Endothelial cell of umbilical vein (primary cell): ENCODE results near the gene SCP2. TPM values are rescaled to one million over a fixed set of nuclear protein-coding genes. Genes with fewer than 3 reads are reported as not detected.

ENCODE experiments used
- BruUV-seq: library from RNA; stranded (reverse); fragments of 400-500 nt; replicated peaks from 2 replicates; lab custom pipeline; 2021; lab: Mats Ljungman, UMichigan
- CTCF ChIA-PET: fragments of 300-600, 350-600 bp; sonication (Branson Sonifier 250); formaldehyde crosslinking; loops from one replicate; lab custom pipeline; 2021; ENCODE audit warnings: antibody characterized with exemption, inconsistent platforms; lab: Charles Lee
- POLR2A ChIA-PET: fragments of 300-600, 350-600 bp; sonication (Branson Sonifier 250); formaldehyde crosslinking; loops from one replicate; lab custom pipeline; 2021; ENCODE audit warnings: antibody characterized with exemption, inconsistent platforms; lab: Charles Lee
- DNase-seq: peaks from one replicate; pipeline ENCODE4 v3.0.0-alpha.2; 2011; ENCODE audit warnings: low read depth, low spot score
- FAIRE-seq: peaks from 2 replicates; lab custom pipeline; 2011; peaks lifted over from hg19 to GRCh38; lab: Jason Lieb, UNC
- H2AFZ ChIP-seq: 2 replicates; pipeline ENCODE4 v1.6.0; 2012; ENCODE audit warnings: low read depth, low read length, control low read depth, inconsistent platforms
- H3K27ac ChIP-seq: 2 replicates; pipeline ENCODE4 v1.5.1; 2011; ENCODE audit warnings: low read depth, mild to moderate bottlenecking, control low read depth, low read length, moderate library complexity; ENCODE audit not compliant: insufficient read depth
- H3K27me3 ChIP-seq, 2 experiments: 2 replicates each; pipeline versions ENCODE4 v1.6.0 to v1.6.1; 2011; ENCODE audit warnings: low read length in 2 of 2, mixed read lengths in 1 of 2; ENCODE audit not compliant: control insufficient read depth in 2 of 2, insufficient read depth in 2 of 2
- H3K36me3 ChIP-seq, 2 experiments: 2 replicates in 1 of 2; 3 replicates in 1 of 2; pipeline ENCODE4 v1.5.1; 2011; ENCODE audit warnings: low read length in 2 of 2, mild to moderate bottlenecking in 1 of 2, moderate library complexity in 1 of 2; ENCODE audit not compliant: control insufficient read depth in 2 of 2, insufficient read depth in 2 of 2; ENCODE audit errors: extremely low read depth in 1 of 2
- H3K4me1 ChIP-seq: 3 replicates; pipeline ENCODE4 v1.5.1; 2011; ENCODE audit warnings: mild to moderate bottlenecking, low read length; ENCODE audit not compliant: control insufficient read depth, insufficient read depth; ENCODE audit errors: extremely low read depth
- H3K4me2 ChIP-seq: 2 replicates; pipeline ENCODE4 v1.6.1; 2011; ENCODE audit warnings: low read length, control low read depth, mixed read lengths; ENCODE audit not compliant: insufficient read depth
- H3K4me3 ChIP-seq, 3 experiments: fragments of 200-600 bp in 1 of 3; sonication (generic), shearing (Covaris generic) in 1 of 3; replicated peaks in 1 of 3; 2 replicates each; pipeline ENCODE4 v1.5.1; 2011 to 2016; ENCODE audit warnings: control low read depth in 3 of 3, low read length in 3 of 3, mild to moderate bottlenecking in 2 of 3, inconsistent platforms in 1 of 3, low read depth in 1 of 3, moderate library complexity in 1 of 3; ENCODE audit not compliant: insufficient read depth in 1 of 3
- H3K79me2 ChIP-seq: 2 replicates; pipeline ENCODE4 v1.6.0; 2012; ENCODE audit warnings: low read length, inconsistent platforms; ENCODE audit not compliant: control insufficient read depth, insufficient read depth
- H3K9ac ChIP-seq: replicated peaks from 2 replicates; pipeline ENCODE3; 2011; ENCODE audit warnings: low read length, control low read depth; ENCODE audit not compliant: insufficient read depth; ENCODE audit errors: extremely low read depth
- H3K9me1 ChIP-seq: replicated peaks from 3 replicates; pipeline ENCODE4 v1.6.0; 2011; ENCODE audit warnings: mild to moderate bottlenecking, low read length; ENCODE audit not compliant: control insufficient read depth, insufficient read depth; ENCODE audit errors: extremely low read depth
- H3K9me3 ChIP-seq: replicated peaks from 2 replicates; pipeline ENCODE4 v1.5.1; 2012; ENCODE audit warnings: low read length, inconsistent platforms; ENCODE audit not compliant: control insufficient read depth, insufficient read depth
- H4K20me1 ChIP-seq: replicated peaks from 2 replicates; pipeline ENCODE3; 2011; ENCODE audit warnings: mild to moderate bottlenecking, low read length; ENCODE audit not compliant: control insufficient read depth, insufficient read depth; ENCODE audit errors: extremely low read depth
- CTCF ChIP-seq, 2 donors: IDR thresholded peaks; 1 replicate in 1 of 2; 2 replicates in 1 of 2; pipeline ENCODE4 v1.5.1; 2011; ENCODE audit warnings: low read length in 2 of 2, mild to moderate bottlenecking in 2 of 2, moderate library complexity in 2 of 2, control low read depth in 1 of 2, inconsistent platforms in 1 of 2, low read depth in 1 of 2; ENCODE audit not compliant: insufficient read depth in 1 of 2; ENCODE audit errors: extremely low read depth in 1 of 2
- EZH2 ChIP-seq: IDR thresholded peaks from 2 replicates; pipeline ENCODE4 v1.6.1; 2012; ENCODE audit warnings: borderline replicate concordance, low read depth, mild to moderate bottlenecking, moderate library complexity, low read length, inconsistent platforms; ENCODE audit not compliant: severe bottlenecking
- FOS ChIP-seq: IDR thresholded peaks from 2 replicates; pipeline ENCODE4 v1.6.1; 2011; ENCODE audit warnings: mild to moderate bottlenecking, low read length, moderate library complexity, borderline replicate concordance; ENCODE audit not compliant: insufficient read depth
- GATA2 ChIP-seq: IDR thresholded peaks from 2 replicates; pipeline ENCODE4 v1.7.0; 2011; ENCODE audit warnings: low read depth, mild to moderate bottlenecking, moderate library complexity, mixed read lengths, low read length; ENCODE audit not compliant: insufficient read length, insufficient read depth
- JUN ChIP-seq: IDR thresholded peaks from 2 replicates; pipeline ENCODE4 v1.6.1; 2011; ENCODE audit warnings: borderline replicate concordance, low read depth; ENCODE audit not compliant: insufficient read length, insufficient read depth
- MYC ChIP-seq: IDR thresholded peaks from one replicate; pipeline ENCODE4 v1.6.1; 2011; ENCODE audit warnings: mild to moderate bottlenecking, low read depth, low read length
- POLR2A ChIP-seq: IDR thresholded peaks from 2 replicates; pipeline ENCODE4 v1.6.1; 2012; ENCODE audit warnings: low read depth, mild to moderate bottlenecking, control low read depth, low read length
- POLR2AphosphoS5 ChIP-seq: IDR thresholded peaks from 2 replicates; pipeline ENCODE4 v1.6.1; 2012; ENCODE audit warnings: low read depth, mild to moderate bottlenecking, control low read depth, low read length, moderate library complexity; ENCODE audit not compliant: insufficient read depth
- dilution Hi-C: fragments of 300-500 bp; cut with MboI; formaldehyde crosslinking; loops from one replicate; pipeline ENCODE4 v1.15.0; 2019; ENCODE audit warnings: low sequenced_read_pairs; ENCODE audit not compliant: extremely low pct_ligation_motif_present
- intact Hi-C: fragments of 100-400 bp; cut with micrococcal nuclease; formaldehyde crosslinking; loops from one replicate; pipeline ENCODE4 v1.10.0; 2022
- polyA plus RNA-seq, 4 experiments: library from polyadenylated mRNA; depleted of rRNA in 3 of 4; stranded (reverse) in 3 of 4; unstranded in 1 of 4; fragments of >200 nt; gene quantifications; 2 replicates each; pipeline versions ENCODE4 v1.2.1 to v1.2.3, GENCODE V29; 2011 to 2012; ENCODE audit warnings: missing spikeins in 1 of 4
- total RNA-seq: library from RNA; stranded (reverse); gene quantifications from 2 replicates; pipeline ENCODE4 v1.2.3, GENCODE V29; 2021
- TF ChIP-seq, protein P1 (sequence below): IDR thresholded peaks from 2 replicates; pipeline ENCODE4 v1.6.1; 2011; ENCODE audit not compliant: insufficient read depth, insufficient read length

The SCP2 gene
- total and polyA plus RNA-seq, 2 donors (not counting 3 experiments of a cell fraction or from before 2014, with no cell fraction given): 42.4 to 92.7 TPM

DNA sequence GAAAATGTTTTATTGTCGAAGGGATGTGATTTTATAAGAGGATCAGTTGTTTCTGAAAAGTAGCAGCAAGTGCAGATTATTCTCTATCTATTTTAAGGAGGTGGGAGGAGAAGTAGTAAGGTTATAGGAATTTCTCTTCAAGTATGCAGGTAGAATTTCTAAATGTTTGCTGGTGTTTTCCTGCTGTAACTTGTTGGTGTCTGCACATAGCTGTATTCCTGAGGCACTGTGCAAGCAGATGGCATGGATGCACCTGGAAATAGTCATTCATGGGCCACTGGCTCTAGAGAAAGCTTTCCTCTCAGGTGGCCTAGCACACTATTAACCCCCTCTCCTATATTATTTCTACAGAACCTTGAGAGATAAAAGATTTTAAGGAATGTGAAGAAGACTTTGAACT is 104.7 kb downstream of the SCP2 start:
- dilution Hi-C loops: no loop called here
- Histone ChIP-seq H3K4me3 (no peak overlapping the region), H2AFZ (no peak overlapping the region), H3K9ac (no peak overlapping the region), H4K20me1 (no peaks in the 10 kb centered on the region), H3K9me3 (no peaks in the 10 kb centered on the region), H3K9me1 (no peaks in the 10 kb centered on the region), H3K27ac (no peak overlapping the region), H3K4me2 (no peak overlapping the region), H3K79me2 (no peaks in the 10 kb centered on the region), H3K27me3 (no peaks in the 10 kb centered on the region), H3K36me3 (peaks cover 0 to 3% of the 10 kb centered on the region in 2 experiments), H3K4me1 (no peaks in the 10 kb centered on the region)
- ChIA-PET CTCF (interaction anchor here (0.9 to 2.8 kb wide), 2 partner anchors 12 to 16 kb away, joined by 3 to 10 read pairs; no protein-coding TSS in a partner anchor), POLR2A (no interaction called here)
- FAIRE-seq (no peak), DNase-seq (no peak)
- intact Hi-C loops: no loop called here
- BruUV-seq: no TSS peak
- TF ChIP-seq MYC: no peak
- TF ChIP-seq JUN: no peak
- TF ChIP-seq GATA2: no peak
- TF ChIP-seq POLR2AphosphoS5: no peak
- TF ChIP-seq EZH2: no peak
- TF ChIP-seq, protein P1, sequence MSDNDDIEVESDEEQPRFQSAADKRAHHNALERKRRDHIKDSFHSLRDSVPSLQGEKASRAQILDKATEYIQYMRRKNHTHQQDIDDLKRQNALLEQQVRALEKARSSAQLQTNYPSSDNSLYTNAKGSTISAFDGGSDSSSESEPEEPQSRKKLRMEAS: no peak
- TF ChIP-seq CTCF (IDR thresholded peaks at IDR 0.05; ENCODE audit: extremely low read depth in 1 of 2, insufficient read depth in 1 of 2, low read depth in 1 of 2, low read length in 2 of 2): no peak
- no peak for TF ChIP-seq FOS
- no peak for TF ChIP-seq POLR2A
